ENCODE results near the gene ITGBL1. TPM values are rescaled to one million over a fixed set of nuclear protein-coding genes. Genes with fewer than 3 reads are reported as not detected.

The ITGBL1 gene
- total and polyA plus RNA-seq, 3 donors from 2014 or later = 5.7 to 7.7 (median 5.8) TPM

- DNase-seq = no peak
- Histone ChIP-seq H3K36me3 (ENCODE audit: low read depth, missing control alignments) (no peaks in the 10 kb centered on the region), H3K4me3 (no peak overlapping the region), H3K9me3 (no peaks in the 10 kb centered on the region), H3K27me3 (no peaks in the 10 kb centered on the region), H3K4me1 (no peaks in the 10 kb centered on the region), H3K27ac (no peak overlapping the region)
- no peak for TF ChIP-seq POLR2A (IDR thresholded peaks at IDR 0.05)
- TF ChIP-seq CTCF (IDR thresholded peaks at IDR 0.05) = no peak
- 60 to 67% methylated on average over 1 of the region's 1 CpG for WGBS, 2 donors
- intact Hi-C loops (cut with DNase I; ENCODE audit: low total_unique reads) = no loop called here
Observed at GRCh38 chr13:101412076-101412475, 40.4 kb upstream of the ITGBL1 start.

GRCh38 chr13:101415358-101416174 is 36.9 kb upstream of the ITGBL1 start:
- no peak for DNase-seq
- 12 to 39% methylated on average over 6 to 34 of the region's 43 CpGs for WGBS, 2 donors
- intact Hi-C loops (cut with DNase I; ENCODE audit: low total_unique reads) = no loop called here
- TF ChIP-seq CTCF (IDR thresholded peaks at IDR 0.05) (no peak), POLR2A (IDR thresholded peaks at IDR 0.05) (no peak)
- no peaks in the 10 kb centered on the region for H3K9me3 ChIP-seq
- no peaks in the 10 kb centered on the region for H3K36me3 ChIP-seq (ENCODE audit: low read depth, missing control alignments)
- H3K27me3 ChIP-seq = no peaks in the 10 kb centered on the region
- H3K27ac ChIP-seq = peak overlapping the region in 1 of 2 donors; percentile 56
- H3K4me1 ChIP-seq = no peaks in the 10 kb centered on the region
- peak overlapping the region; percentile 63 for H3K4me3 ChIP-seq

- DNase-seq = peak; percentile 31
- Histone ChIP-seq H3K36me3 (ENCODE audit: low read depth, missing control alignments) (no peaks in the 10 kb centered on the region), H3K4me3 (peak within 1 kb of the TSS; percentile 63), H3K27ac (peak within 1 kb of the TSS in 1 of 2 donors; percentile 56), H3K27me3 (no peaks in the 10 kb centered on the region), H3K4me1 (no peaks in the 10 kb centered on the region), H3K9me3 (no peaks in the 10 kb centered on the region)
- 1 to 3% methylated on average over 47 to 63 of the region's 85 CpGs for WGBS, 2 donors
- intact Hi-C loops (cut with DNase I; ENCODE audit: low total_unique reads) = no loop called here
- TF ChIP-seq CTCF (IDR thresholded peaks at IDR 0.05) = no peak
- no peak for TF ChIP-seq POLR2A (IDR thresholded peaks at IDR 0.05)
Observed at GRCh38 chr13:101416181-101417042, 36.1 kb upstream of the ITGBL1 start, which contains the start of gene NALCN. Gene NALCN (minus strand): TSS chr13:101416508. CDS start chr13:101399126, 17,382 bp downstream.

GRCh38 chr13:101417043-101417406 is 35.5 kb upstream of the ITGBL1 start:
- TF ChIP-seq POLR2A (IDR thresholded peaks at IDR 0.05) = no peak
- H3K27ac ChIP-seq = no peak overlapping the region
- no peak for DNase-seq
- H3K4me1 ChIP-seq = no peaks in the 10 kb centered on the region
- H3K4me3 ChIP-seq = peak overlapping the region; percentile 63
- H3K9me3 ChIP-seq = no peaks in the 10 kb centered on the region
- H3K36me3 ChIP-seq (ENCODE audit: low read depth, missing control alignments) = no peaks in the 10 kb centered on the region
- intact Hi-C loops (cut with DNase I; ENCODE audit: low total_unique reads) = no loop called here
- WGBS, 2 donors = 6 to 10% methylated on average over 3 of the region's 3 CpGs
- H3K27me3 ChIP-seq = no peaks in the 10 kb centered on the region

- no peak for DNase-seq
- 83 to 86% methylated on average over 5 of the region's 5 CpGs for WGBS, 2 donors
- no peak overlapping the region for H3K27ac ChIP-seq
- H3K36me3 ChIP-seq (ENCODE audit: low read depth, missing control alignments) = no peaks in the 10 kb centered on the region
- H3K4me3 ChIP-seq = no peak overlapping the region
- no peaks in the 10 kb centered on the region for H3K4me1 ChIP-seq
- no peaks in the 10 kb centered on the region for H3K27me3 ChIP-seq
- TF ChIP-seq POLR2A (IDR thresholded peaks at IDR 0.05) (no peak), CTCF (IDR thresholded peaks at IDR 0.05) (no peak)
- no peaks in the 10 kb centered on the region for H3K9me3 ChIP-seq
- intact Hi-C loops (cut with DNase I; ENCODE audit: low total_unique reads) = no loop called here
Observed at GRCh38 chr13:101417501-101417900, 35.0 kb upstream of the ITGBL1 start.

All from testis (tissue), 3 donors.